GM21528 (cell line): ENCODE measurements around the gene PRTFDC1.

Source experiments
- ATAC-seq: cut with Tn5 transposase; IDR thresholded peaks from one replicate; pipeline ENCODE4 v1.9.1; 2021; ENCODE audit warnings: mild to moderate bottlenecking, moderate library complexity; ENCODE audit not compliant: unreplicated experiment, low FRiP score

The PRTFDC1 gene

GRCh38 chr10:24908793-24909423 is 43.5 kb downstream of the PRTFDC1 start:
- ATAC-seq = no peak

DNA sequence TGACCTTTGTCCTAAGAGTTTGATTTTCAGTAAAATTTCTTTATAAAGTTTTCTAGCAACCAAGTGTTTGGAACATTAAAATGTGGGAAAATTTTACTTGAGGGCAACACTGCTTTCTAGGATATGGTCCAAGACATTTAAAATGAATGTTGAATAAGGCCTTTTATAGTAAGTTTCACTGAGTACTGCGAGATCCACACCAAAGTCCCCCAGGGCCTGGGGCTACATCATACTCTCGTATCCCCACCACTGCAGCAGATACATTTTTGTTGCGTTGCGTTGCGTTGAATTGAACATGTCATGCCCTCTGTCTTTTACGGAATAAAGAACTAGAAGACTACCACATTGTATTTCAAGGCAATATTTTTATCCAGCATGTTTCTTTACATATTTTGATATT is 44.5 kb downstream of the PRTFDC1 start:
- ATAC-seq = no peak

DNA sequence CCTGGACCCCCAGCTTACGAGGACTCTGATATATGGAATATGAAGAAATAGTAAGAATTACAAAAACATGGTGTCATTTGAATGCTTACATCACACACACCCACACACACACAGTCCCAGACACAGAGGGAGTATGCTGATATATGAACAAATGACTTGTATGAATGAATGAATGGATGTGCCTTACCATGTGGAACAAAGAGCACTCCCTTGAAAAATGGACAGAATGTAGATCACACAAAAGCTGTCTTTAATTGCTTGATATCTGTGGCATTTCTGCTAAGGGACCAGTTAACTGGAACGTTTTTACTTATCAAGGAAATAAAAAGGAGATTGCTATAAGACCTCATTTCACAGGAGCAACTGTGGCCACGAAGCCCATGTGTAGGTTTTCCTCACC is 46.0 kb downstream of the PRTFDC1 start:
- ATAC-seq = no peak

GRCh38 chr10:24904824-24905223 is 47.6 kb downstream of the PRTFDC1 start:
- no peak for ATAC-seq

GRCh38 chr10:24902400-24902728 is 50.0 kb downstream of the PRTFDC1 start:
- ATAC-seq = no peak

- peak; percentile 43 for ATAC-seq
These were observed 50.6 kb downstream of the PRTFDC1 start for GRCh38 chr10:24901686-24902399.

GRCh38 chr10:24900888-24901685 is 51.3 kb downstream of the PRTFDC1 start:
- ATAC-seq = peak; percentile 89

- ATAC-seq = no peak
These were observed 52.8 kb downstream of the PRTFDC1 start for GRCh38 chr10:24899571-24899970.

GRCh38 chr10:24898501-24898900 is 53.9 kb downstream of the PRTFDC1 start:
- no peak for ATAC-seq

DNA sequence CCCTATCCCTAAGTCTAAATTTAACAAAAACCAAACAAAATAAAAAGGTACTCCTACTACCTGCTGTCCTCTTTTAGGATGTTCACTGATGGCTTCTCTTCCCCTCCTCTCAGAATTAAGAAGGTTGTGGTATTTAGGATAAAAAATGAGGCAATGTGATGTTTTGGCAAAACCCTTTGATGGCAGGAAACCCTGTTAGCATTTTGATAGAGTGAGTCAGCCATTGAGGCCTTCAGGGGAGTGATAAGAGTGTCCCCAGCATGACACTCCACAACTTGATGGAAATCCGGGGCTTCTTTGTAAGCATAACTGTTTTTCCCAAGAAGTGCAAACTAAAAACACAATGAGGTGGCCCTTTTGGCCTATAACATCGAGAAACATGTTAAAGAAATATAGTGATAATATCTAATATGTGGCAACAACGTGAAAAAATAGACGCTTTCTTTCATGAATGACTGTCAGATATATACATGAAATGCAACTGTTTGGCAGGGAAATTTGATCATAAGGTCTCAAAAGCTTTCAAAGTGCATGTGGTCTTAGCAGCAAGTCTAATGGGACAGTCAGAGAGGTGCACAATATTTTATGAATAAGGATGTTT is 55.0 kb downstream of the PRTFDC1 start:
- no peak for ATAC-seq

DNA sequence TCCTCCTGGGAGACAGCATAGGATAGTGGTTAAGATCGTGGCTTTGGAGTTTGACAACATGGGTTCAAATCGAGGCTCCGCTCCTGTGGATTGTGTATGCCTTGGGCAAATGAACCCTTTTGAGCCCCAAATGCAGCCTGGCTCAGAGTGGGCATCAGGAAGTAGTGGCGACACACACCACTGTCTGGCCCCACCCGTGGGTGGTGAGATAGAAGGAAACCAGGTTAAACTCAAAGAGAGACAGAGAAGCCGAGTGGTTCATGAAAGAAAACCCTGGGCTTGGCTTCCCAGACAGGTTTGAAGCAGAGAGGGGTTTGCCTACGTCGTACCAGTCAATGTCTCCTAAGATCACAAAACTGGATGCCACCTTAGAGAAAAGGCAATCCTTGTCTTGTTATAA is 57.7 kb downstream of the PRTFDC1 start:
- no peak for ATAC-seq

- no peak for ATAC-seq
These were observed 58.1 kb downstream of the PRTFDC1 start for GRCh38 chr10:24894309-24894708.

DNA sequence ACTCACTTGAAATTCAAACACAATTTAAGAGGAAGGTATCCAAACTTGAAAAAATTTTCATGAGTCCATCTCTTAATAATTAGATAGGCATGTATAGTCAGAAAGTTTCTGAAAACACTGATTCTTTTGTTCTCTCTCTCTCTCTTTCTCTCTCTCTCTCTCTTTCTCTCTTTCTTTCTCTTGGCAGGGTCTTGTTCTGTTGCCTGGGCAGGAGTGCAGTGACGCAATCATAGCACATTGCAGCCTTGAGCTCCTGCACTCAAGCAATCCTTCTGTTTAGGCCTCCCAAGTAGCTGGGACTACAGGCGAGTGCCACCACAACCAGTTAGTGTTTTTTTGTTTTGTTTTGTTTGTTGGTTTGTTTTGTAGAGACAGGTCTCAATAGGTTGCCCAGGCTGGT is 59.3 kb downstream of the PRTFDC1 start:
- ATAC-seq = no peak

GRCh38 chr10:24891823-24892222 is 60.6 kb downstream of the PRTFDC1 start:
- ATAC-seq = no peak

- no peak for ATAC-seq
These were observed 62.8 kb downstream of the PRTFDC1 start for GRCh38 chr10:24889639-24890038.

- peak; percentile 33 for ATAC-seq
These were observed 64.6 kb downstream of the PRTFDC1 start for GRCh38 chr10:24887855-24888231.

DNA sequence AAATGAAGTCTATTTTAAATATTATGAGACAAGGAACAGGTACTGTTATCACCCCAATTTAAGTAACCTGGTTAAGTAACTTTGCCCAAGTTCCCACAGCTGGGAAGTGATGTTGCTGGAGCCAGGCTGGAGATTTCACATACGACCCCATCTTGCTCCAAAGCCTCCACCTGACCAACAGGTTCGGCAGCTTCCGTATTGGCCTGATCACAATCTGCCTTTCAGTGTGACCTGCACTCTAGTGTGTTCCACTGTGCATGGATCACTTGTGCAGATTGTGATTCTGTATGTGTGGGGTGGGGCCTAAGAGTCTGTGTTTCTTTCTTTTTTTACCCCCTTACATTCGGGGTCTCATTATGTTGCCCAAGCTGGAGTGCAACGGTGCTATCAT is 66.1 kb downstream of the PRTFDC1 start:
- ATAC-seq = no peak

DNA sequence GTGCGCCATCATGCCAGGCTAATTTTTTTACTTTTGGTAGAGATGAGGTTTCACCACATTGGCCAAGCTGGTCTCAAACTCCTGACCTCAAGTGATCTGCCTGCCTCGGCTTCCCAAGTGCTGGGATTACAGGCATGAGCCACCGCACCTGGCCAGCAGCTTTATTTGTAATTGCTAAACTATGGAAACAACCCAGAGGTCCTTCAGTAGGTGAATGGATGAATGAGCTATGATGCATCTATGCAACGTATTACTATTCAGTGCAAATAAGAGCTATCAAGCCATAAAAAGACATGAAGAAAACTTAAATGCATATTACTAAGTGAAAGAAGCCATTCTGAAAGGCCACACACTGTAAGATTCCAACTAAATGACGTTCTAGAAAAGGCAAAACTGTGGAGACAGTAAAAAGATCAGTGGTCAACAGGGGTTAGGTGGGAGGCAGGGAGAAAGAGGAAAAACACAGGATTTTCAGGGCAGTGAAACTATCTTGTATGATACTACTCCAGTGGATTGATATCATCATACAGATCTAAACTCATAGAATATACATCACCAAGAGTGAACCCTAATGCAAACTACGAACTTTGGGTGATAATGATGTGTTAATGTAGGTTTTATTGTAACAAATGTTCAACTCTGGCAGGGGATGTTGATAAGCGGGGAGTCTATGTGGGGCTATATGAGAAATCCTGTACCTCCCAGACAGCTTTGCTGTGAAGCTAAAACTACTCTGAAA is 66.7 kb downstream of the PRTFDC1 start:
- ATAC-seq = no peak

GRCh38 chr10:24884793-24885192 is 67.6 kb downstream of the PRTFDC1 start:
- no peak for ATAC-seq

- no peak for ATAC-seq
These were observed 68.1 kb downstream of the PRTFDC1 start for GRCh38 chr10:24884316-24884715.

GRCh38 chr10:24883176-24883575 is 69.2 kb downstream of the PRTFDC1 start:
- ATAC-seq = no peak
